Kidney epithelial cell (primary cell): ENCODE measurements around the gene SOX5. TPM values are rescaled to one million over a fixed set of nuclear protein-coding genes. Genes with fewer than 3 reads are reported as not detected.

ENCODE experiments used
- DNase-seq: peaks from one replicate; pipeline ENCODE4 v3.0.0-alpha.2; 2010; ENCODE audit warnings: low read depth
- H3K27me3 ChIP-seq: 2 replicates; pipeline ENCODE4 v1.6.0; 2011; ENCODE audit warnings: low read length; ENCODE audit not compliant: control insufficient read depth, insufficient read depth
- H3K36me3 ChIP-seq: 2 replicates; pipeline ENCODE4 v1.5.1; 2011; ENCODE audit warnings: low read length; ENCODE audit not compliant: control insufficient read depth, insufficient read depth
- H3K4me3 ChIP-seq: 2 replicates; pipeline ENCODE4 v1.5.1; 2011; ENCODE audit warnings: low read depth, mild to moderate bottlenecking, control low read depth, low read length
- total RNA-seq: library from RNA; depleted of rRNA; stranded (reverse); fragments of >200 nt; gene quantifications from 2 replicates; pipeline ENCODE4 v1.2.3, GENCODE V29; 2015
- TF ChIP-seq, protein P1 (sequence below): IDR thresholded peaks from 2 replicates; pipeline ENCODE4 v1.5.1; 2011; ENCODE audit warnings: mild to moderate bottlenecking, moderate library complexity, low read length, control low read depth, inconsistent platforms; ENCODE audit not compliant: insufficient read depth, poor library complexity, severe bottlenecking

The SOX5 gene
- total RNA-seq, 1 donor from 2014 or later, result 1.0 TPM

DNA sequence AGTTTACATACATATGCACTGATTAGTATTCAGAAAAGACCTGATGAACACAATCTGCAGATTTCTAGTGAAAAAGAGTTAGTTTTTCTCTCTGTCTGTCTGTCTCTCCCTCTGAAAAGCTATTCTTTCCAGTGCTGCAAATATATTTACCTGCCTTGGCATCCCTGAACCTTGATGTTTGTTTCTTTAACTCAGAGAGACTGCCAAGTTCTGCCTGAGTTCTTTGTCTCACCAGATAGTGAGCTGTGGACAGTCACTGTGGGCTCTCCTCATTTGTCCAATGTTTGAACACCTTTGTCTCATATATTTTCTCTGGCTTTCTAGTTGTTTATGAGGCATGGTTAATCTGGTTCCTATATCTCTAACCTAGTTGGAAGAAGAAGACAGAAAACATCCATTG lies 250.4 kb downstream of the SOX5 start:
- DNase-seq, result no peak
- H3K4me3 ChIP-seq, result no peak overlapping the region
- H3K27me3 ChIP-seq, result no peaks in the 10 kb centered on the region
- TF ChIP-seq, protein P1, sequence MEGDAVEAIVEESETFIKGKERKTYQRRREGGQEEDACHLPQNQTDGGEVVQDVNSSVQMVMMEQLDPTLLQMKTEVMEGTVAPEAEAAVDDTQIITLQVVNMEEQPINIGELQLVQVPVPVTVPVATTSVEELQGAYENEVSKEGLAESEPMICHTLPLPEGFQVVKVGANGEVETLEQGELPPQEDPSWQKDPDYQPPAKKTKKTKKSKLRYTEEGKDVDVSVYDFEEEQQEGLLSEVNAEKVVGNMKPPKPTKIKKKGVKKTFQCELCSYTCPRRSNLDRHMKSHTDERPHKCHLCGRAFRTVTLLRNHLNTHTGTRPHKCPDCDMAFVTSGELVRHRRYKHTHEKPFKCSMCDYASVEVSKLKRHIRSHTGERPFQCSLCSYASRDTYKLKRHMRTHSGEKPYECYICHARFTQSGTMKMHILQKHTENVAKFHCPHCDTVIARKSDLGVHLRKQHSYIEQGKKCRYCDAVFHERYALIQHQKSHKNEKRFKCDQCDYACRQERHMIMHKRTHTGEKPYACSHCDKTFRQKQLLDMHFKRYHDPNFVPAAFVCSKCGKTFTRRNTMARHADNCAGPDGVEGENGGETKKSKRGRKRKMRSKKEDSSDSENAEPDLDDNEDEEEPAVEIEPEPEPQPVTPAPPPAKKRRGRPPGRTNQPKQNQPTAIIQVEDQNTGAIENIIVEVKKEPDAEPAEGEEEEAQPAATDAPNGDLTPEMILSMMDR, result no peak
- no peaks in the 10 kb centered on the region for H3K36me3 ChIP-seq

GRCh38 chr12:23694920-23695319 lies 254.6 kb downstream of the SOX5 start:
- Histone ChIP-seq H3K36me3 (no peaks in the 10 kb centered on the region), H3K27me3 (no peaks in the 10 kb centered on the region), H3K4me3 (no peak overlapping the region)
- no peak for DNase-seq
- TF ChIP-seq, protein P1, result no peak

DNA sequence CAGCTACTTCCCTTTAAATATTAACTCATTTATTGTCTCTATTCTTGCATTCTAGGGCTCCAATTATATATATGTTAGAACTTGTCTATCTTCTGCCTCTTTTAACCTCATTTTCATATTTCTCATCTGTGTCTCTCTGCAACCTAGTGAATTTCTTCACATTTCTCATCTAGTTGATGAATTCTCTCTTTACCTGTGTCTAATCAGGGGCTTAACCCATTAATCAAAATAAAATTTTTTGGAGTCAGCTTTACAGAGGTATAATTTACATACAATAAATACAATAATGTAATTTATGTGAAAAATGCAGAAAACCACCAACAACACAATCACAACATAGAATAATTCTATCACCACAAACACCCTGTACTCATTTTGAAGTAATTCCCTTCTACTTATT lies 255.2 kb downstream of the SOX5 start:
- Histone ChIP-seq H3K36me3 (no peaks in the 10 kb centered on the region), H3K4me3 (no peak overlapping the region), H3K27me3 (no peaks in the 10 kb centered on the region)
- TF ChIP-seq, protein P1, result no peak
- no peak for DNase-seq

- no peak for DNase-seq
- no peaks in the 10 kb centered on the region for H3K27me3 ChIP-seq
- H3K4me3 ChIP-seq, result no peak overlapping the region
- TF ChIP-seq, protein P1, result no peak
- no peaks in the 10 kb centered on the region for H3K36me3 ChIP-seq
Measured at GRCh38 chr12:23687947-23688346, 261.5 kb downstream of the SOX5 start.

- H3K36me3 ChIP-seq, result no peaks in the 10 kb centered on the region
- no peak overlapping the region for H3K4me3 ChIP-seq
- H3K27me3 ChIP-seq, result no peaks in the 10 kb centered on the region
- TF ChIP-seq, protein P1, result no peak
- no peak for DNase-seq
Measured at GRCh38 chr12:23686095-23686494, 263.4 kb downstream of the SOX5 start.

- H3K4me3 ChIP-seq, result no peak overlapping the region
- H3K36me3 ChIP-seq, result no peaks in the 10 kb centered on the region
- no peaks in the 10 kb centered on the region for H3K27me3 ChIP-seq
- TF ChIP-seq, protein P1, result no peak
- no peak for DNase-seq
Measured at GRCh38 chr12:23684121-23684520, 265.3 kb downstream of the SOX5 start.
